ENCODE measurements around the gene SHISA4. TPM values are rescaled to one million over a fixed set of nuclear protein-coding genes. Genes with fewer than 3 reads are reported as not detected.

SHISA4 gene
- total RNA-seq, 1 experiment from 2014 or later = 6.3 TPM

GRCh38 chr1:201933840-201934430 lies 45.2 kb downstream of the SHISA4 start:
- no peak overlapping the region for H3K27ac Mint-ChIP-seq
- DNase-seq (ENCODE audit: low spot score) = no peak
- CTCF ChIA-PET = interaction anchor here (1.2 kb wide), 1 partner anchor 38 kb away, joined by 5 read pairs; no protein-coding TSS in a partner anchor
- no peak for TF ChIP-seq TP53 (CRISPR knock-in tag; IDR thresholded peaks at IDR 0.05)
- TF ChIP-seq RELA (CRISPR knock-in tag; IDR thresholded peaks at IDR 0.05; ENCODE audit: borderline replicate concordance) = no peak
- TF ChIP-seq TEAD1 (CRISPR knock-in tag; IDR thresholded peaks at IDR 0.05) = no peak
- TF ChIP-seq MXD4 (CRISPR knock-in tag; IDR thresholded peaks at IDR 0.05; ENCODE audit: borderline replicate concordance) = no peak
- no peak for TF ChIP-seq SOX15 (CRISPR knock-in tag; IDR thresholded peaks at IDR 0.05)
- TF ChIP-seq ELF4 (CRISPR knock-in tag; IDR thresholded peaks at IDR 0.05; ENCODE audit: low read depth) = no peak
- TF ChIP-seq, protein P1, sequence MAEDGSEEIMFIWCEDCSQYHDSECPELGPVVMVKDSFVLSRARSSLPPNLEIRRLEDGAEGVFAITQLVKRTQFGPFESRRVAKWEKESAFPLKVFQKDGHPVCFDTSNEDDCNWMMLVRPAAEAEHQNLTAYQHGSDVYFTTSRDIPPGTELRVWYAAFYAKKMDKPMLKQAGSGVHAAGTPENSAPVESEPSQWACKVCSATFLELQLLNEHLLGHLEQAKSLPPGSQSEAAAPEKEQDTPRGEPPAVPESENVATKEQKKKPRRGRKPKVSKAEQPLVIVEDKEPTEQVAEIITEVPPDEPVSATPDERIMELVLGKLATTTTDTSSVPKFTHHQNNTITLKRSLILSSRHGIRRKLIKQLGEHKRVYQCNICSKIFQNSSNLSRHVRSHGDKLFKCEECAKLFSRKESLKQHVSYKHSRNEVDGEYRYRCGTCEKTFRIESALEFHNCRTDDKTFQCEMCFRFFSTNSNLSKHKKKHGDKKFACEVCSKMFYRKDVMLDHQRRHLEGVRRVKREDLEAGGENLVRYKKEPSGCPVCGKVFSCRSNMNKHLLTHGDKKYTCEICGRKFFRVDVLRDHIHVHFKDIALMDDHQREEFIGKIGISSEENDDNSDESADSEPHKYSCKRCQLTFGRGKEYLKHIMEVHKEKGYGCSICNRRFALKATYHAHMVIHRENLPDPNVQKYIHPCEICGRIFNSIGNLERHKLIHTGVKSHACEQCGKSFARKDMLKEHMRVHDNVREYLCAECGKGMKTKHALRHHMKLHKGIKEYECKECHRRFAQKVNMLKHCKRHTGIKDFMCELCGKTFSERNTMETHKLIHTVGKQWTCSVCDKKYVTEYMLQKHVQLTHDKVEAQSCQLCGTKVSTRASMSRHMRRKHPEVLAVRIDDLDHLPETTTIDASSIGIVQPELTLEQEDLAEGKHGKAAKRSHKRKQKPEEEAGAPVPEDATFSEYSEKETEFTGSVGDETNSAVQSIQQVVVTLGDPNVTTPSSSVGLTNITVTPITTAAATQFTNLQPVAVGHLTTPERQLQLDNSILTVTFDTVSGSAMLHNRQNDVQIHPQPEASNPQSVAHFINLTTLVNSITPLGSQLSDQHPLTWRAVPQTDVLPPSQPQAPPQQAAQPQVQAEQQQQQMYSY (CRISPR knock-in tag; IDR thresholded peaks at IDR 0.05) = no peak
- no peak for TF ChIP-seq ESRRA (CRISPR knock-in tag; IDR thresholded peaks at IDR 0.05; ENCODE audit: borderline replicate concordance)
- no peak for TF ChIP-seq ZNF317 (CRISPR knock-in tag; IDR thresholded peaks at IDR 0.05; ENCODE audit: borderline replicate concordance, low read depth)
- TF ChIP-seq OVOL2 (CRISPR knock-in tag; IDR thresholded peaks at IDR 0.05; ENCODE audit: borderline replicate concordance) = no peak
- TF ChIP-seq, protein P2, sequence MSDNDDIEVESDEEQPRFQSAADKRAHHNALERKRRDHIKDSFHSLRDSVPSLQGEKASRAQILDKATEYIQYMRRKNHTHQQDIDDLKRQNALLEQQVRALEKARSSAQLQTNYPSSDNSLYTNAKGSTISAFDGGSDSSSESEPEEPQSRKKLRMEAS (CRISPR knock-in tag; IDR thresholded peaks at IDR 0.05) = no peak
- TF ChIP-seq NFYB (CRISPR knock-in tag; conservative IDR thresholded peaks at IDR 0.05; ENCODE audit: low read depth) = no peak
- no peak for TF ChIP-seq CREB1 (CRISPR knock-in tag; IDR thresholded peaks at IDR 0.05)
- TF ChIP-seq ZNF232 (CRISPR knock-in tag; IDR thresholded peaks at IDR 0.05) = no peak
- TF ChIP-seq, protein P3, sequence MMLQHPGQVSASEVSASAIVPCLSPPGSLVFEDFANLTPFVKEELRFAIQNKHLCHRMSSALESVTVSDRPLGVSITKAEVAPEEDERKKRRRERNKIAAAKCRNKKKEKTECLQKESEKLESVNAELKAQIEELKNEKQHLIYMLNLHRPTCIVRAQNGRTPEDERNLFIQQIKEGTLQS (CRISPR knock-in tag; conservative IDR thresholded peaks at IDR 0.05) = no peak
- no peak for TF ChIP-seq ZSCAN18 (CRISPR knock-in tag; IDR thresholded peaks at IDR 0.05)
- no peak for TF ChIP-seq NR2C2 (CRISPR knock-in tag; IDR thresholded peaks at IDR 0.05)
- no peak for TF ChIP-seq AR (CRISPR knock-in tag; IDR thresholded peaks at IDR 0.05)
- TF ChIP-seq ZNF512 (CRISPR knock-in tag; IDR thresholded peaks at IDR 0.05; ENCODE audit: borderline replicate concordance) = no peak
- ATAC-seq = no peak
- POLR2A ChIA-PET = no interaction called here
- no peaks in the 10 kb centered on the region for H3K9me3 Mint-ChIP-seq
- no peaks in the 10 kb centered on the region for H3K36me3 Mint-ChIP-seq
- H3K4me1 Mint-ChIP-seq = no peaks in the 10 kb centered on the region
- peaks cover 2% of the 10 kb centered on the region; the same call in 1 of the 2 replicates for H3K27me3 Mint-ChIP-seq (ENCODE audit: low read depth)
- H3K4me3 Mint-ChIP-seq = no peak overlapping the region
